KG1 (cell line): ENCODE data around the gene STX16.

Source experiments
- DNase-seq: peaks from one replicate; lab custom pipeline; 2025; lab: John Stamatoyannopoulos, UW

The STX16 gene

DNA sequence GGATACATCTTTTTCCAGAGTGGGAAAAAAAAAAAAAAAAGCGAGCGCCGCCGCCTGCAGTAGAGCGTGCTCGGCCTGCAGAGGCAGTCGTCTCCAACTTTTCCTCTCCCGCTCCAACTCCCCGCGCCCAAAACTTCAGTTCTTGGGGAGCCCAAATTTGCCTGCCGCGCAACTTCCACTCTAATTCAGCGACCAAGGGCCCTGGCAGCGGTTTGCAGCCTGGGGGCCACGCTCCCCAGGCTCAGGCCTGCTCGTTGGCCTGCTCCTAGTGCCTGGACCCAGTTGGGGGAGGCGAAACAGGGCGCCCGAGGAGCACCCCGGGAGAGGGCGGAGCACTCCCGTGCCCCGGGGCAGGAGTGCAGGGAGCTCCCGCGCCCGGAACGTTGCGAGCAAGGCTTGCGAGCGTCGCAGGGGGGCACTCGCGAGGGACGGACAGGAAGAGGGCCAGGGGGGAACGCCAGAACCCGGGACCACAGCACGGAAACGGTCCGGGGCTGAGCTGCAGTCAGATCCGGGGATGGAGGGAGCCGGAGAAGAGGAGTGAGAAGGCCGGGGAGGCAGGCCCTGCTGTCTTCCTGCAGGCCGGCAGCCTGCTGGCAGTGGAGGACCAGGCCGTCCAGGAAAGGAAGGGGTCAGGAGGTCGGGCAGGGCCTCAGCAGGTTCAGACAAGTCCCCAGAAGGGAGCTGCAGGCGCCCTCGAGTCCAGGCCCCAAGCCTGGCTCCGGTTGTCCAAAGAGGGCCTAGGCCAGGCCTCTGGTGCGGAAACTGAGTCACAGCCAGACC, at the start of gene STX16:
Gene STX16, plus strand, starts transcription at position 508 of the 783 bp plus-strand sequence. CDS start 724 bp downstream, outside the sequence.
- peak; percentile 74 for DNase-seq

DNA sequence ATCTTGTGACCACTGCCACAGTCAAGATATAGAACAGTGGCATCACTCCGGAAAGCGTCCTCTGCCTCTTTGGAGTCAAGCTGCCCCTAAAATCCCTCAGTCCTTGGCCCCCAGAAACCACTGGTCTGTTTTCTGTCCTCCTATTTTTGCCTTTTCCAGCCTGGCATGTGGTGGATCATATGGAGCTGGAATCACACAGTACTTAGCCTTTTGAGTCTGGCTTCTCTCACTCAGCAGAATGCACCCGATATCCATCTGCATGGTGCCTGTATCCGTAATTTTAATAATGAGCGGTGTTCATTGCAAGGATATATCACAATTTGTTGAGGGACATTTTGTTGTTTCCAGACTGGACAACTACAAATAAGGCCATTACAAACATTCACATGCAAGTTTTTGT, 49.0 kb upstream of the STX16 start:
- no peak for DNase-seq

GRCh38 chr20:58603721-58604120, 47.4 kb upstream of the STX16 start:
- no peak for DNase-seq

DNA sequence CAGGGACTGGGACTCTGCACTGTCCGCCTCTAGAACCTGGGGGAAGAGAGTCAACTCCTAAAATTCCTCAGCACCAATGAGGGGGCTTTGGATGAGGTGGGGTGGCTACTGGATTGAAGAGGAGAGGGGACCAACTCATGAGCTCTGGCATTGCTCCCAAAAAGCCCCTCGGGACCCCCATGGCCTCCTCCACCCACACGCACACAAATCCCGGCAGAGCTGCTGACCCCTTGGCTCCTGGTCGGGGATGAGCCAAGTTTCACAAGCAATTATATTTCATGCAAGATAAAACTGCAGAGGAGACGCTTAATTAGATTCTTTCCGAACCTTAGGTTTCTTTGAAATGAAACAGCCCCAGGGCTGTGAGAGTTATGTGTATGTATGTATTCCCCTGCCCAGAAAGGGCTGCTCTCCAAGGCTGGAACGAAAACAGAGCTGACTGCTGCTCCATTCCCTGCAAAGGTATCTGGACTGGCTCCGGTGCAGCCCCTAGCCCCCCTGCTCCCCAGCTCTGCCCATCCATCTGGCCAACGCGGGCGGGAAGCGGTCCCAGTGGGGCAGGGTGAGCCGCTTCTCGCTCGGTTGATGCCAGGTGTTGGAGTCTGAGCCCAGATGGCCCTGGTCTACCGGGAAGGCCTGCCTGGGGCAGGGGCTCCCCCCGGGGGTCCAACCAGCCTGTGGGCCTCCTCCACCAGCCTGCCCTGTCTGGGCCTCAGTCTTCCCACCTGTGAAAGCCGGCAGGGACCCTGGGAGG, 46.8 kb upstream of the STX16 start:
- no peak for DNase-seq

DNA sequence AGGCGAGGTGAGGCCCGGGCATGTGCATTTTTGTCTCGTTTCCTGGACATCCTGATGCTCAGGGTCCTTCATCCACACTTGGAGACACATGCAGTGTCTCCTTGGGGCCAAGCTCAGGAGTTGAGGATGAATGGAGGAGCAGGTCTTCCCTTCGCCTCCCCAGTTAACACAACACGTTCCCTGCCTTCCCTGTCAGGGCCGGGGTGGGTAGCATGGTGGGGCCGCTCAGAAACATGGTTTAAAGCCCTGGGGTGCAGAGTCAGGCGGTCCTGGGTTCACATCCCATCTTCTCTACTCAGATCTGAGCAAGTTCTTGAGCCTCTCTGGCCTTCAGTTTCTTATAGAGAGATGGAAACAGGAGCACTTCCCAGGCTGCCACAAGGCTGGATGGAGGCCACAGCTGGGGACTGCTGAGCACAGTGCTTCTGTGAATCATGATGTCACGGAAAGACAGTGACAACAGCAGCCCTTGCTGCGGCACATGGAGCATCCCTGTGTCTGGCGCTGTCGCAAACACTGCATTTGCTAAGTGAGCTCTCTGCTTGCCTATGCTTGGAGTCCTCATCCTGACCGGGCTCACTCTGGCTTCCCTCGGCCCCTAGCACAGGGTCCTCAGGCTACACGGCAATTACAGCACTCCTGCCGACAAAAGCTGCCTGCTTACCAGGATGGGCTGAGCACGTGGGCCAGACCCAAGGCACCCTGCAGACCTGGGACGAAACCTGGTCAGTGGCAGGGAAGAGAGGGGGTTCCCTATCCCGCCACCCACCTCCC, 45.6 kb upstream of the STX16 start:
- no peak for DNase-seq

DNA sequence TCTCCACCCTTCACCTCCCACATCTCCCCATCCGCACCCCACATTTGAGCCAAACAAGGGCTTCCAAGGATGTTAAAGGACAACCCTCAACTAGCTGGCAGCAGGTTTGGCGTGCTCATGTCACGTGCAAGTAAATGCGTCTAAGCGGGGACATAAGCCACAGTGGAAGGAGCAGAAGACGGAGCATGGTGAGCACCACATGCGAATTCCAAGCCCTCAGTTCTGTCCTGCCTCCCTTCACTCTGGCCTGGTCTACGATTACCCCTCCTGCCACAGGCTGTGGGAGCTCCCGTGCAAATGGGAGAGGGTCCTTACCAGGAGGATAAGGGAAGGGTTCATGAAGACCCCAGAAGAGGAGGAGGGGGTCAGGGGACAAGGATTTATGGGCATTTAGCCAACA, 44.9 kb upstream of the STX16 start:
- no peak for DNase-seq

GRCh38 chr20:58608096-58608840, 42.8 kb upstream of the STX16 start:
- DNase-seq: no peak

DNA sequence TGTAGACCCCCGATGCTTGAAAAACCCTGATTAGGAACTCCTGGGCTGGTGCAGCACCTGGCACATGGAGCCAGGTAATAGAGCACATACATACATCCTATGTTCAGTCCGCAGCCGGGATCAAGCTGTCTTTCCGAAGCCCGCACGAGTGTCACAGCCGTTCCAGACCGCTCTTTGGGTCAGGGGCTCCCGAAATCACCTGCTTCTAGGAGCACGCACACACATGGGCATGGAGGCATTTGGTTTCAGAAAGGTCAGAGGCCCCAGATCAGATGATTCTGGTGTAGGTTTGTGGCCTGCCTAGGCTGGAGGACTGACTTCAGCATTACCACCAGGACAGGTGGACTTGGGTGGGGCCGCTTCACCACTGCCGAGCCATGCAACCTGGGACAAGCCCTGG, 42.1 kb upstream of the STX16 start:
- DNase-seq: no peak

GRCh38 chr20:58610071-58610800, 40.8 kb upstream of the STX16 start:
- DNase-seq: no peak

DNA sequence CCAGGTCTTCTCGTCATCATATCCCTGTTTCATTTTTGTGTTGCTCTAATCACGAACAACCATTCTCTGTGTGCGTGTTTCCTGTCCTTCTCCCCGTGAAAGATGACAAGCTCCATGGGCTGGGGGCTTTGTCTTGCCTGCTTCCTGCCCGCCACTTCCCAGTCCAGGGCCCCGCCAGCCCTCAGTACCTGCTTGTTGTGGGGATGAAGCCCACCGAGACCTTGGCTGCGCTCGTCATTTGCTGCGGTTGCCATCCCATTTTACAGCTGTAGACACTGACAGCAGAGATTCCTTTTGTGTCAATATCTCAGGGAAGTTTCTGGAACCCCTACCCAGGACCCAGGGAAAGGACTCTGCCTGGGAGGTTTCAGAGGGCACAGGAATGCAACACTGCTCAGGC, 40.3 kb upstream of the STX16 start:
- no peak for DNase-seq

DNA sequence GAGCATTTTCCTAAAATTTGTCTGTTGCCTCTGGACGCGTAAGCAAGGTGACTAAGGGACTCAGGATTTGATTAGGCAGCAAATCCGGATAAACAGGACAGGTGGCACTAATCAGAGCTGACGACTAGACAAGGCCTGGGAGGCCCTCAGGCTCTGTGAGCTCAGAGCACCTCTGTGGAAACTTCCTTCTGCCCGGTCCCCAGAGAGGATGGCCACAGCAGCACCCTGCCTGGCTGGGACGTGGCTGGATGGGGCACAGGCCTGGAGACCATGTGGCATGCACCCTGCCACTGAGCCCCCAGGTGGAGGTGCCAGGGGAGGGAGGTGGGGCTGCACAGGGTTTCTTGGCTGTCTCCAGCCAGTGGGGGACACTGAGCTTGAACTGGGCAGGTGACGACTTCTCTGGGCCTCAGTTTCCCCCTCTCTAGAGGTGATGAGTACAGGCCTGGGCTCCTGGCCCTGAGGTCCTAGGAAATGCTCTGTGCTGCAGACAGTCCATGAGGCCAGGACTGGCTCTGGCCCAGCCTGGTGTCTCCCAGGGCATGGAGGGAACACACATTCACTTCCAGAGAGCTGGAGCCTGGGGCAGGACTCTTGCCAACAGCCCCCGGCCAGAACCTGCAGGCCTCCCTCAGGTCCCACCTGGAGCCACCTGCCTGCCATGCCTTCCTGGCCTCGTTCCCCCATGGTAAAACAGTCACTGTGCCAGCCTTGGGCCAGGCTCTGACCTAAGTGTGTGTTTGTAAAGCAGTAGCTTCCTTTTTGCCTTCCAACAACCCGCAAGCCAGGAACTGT, 39.6 kb upstream of the STX16 start:
- no peak for DNase-seq

DNA sequence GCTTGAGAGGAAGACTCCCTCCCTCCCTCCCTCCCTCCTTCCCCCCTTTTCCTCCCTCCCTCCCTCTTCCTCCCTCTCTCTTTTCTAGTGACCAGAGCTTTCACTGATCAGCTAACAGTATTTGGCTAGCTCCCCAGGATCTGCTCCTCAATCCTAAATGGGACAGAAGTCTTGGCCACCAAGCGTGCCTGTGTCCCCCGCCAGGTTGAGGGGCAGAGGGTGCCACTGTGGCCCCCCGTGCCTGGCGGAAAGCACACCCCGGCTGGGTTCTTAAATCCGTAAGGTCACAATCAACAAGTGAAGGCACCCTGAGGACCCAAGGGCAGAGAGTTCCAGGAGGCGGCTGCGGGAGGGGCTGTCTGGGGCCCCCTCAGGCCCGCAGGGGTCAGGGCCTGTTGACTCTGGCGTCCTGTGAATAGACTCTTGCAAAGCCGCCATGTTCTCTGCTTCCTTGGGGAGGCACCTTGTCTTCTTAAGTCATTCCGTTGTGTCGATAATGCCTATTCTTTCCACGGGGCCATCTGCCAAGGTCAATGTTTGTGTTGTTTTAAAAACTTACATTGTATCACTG, 38.9 kb upstream of the STX16 start:
- DNase-seq: no peak

DNA sequence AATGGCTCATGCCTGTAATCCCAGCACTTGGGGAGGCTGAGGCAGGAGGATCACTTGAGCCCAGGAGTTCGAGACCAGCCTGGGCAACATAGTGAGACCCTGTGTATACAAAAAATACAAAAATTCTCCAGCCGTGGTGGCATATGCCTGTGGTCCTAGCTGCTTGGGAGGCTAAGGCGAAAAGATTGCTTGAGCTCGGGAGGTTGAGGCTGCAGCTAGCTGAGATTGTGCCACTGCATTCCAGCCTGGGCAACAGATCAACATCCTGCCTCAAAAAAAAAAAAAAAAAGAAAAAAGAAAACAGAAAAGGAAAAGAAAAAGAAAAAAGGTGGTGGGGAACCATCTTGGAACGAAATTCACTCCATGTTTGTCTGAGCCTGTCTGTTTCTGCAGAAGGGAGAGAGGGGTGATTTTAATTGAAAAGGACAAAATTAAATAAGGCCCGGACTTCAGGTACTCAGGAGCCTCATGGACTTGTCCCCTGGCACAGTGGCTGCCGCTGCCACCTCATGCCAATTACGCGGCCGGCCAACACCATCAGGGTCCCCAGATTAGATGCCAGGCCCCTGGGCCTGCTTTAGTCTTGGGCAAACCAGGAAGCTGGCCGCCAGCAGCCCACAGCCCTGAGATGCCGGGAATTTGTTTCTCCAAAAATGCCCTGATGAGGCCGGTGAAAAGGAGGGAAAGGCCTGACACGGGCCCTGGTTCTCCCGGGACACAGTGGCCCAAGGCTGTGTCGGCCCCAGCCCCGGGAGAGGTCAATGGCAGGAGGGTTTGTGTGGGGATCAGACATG, 37.8 kb upstream of the STX16 start:
- no peak for DNase-seq

GRCh38 chr20:58614366-58614765, 36.7 kb upstream of the STX16 start:
- no peak for DNase-seq

DNA sequence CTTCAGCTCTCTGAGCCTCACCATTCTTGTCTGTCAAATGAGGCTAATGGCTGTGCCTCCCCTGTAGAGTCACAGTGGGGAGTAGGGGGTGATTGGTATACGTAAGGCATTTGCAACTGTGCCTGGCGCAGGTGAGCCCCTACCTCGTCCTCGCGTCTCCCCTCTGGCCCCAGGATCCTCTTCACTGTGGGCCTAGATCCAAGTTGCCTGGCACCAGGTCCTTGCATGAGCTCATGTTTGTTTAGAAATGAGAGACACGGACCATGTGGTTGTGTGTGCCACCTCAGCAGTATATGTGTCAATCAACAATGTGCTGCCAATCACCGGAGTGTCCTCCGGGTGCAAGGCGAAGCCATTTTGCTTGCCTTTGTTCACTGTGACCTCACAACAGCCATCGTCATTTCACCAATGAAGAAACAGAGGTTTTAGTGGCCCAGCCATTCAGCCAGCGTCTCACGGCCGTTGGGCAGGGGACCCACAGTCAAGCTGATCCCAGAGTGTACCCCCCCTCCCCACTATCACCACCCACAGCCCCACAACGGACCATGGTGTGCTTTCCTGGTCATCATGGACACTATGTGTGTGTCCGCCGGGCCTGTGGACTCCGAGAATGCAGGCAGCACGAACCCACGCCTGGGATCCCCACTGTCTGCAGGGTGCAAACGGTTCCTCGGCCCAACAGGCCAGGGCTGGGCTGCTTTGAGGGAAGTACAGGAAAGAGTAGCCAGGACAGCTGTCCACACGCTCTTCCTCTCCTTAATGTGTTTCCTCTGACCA, 35.9 kb upstream of the STX16 start:
- DNase-seq: no peak

DNA sequence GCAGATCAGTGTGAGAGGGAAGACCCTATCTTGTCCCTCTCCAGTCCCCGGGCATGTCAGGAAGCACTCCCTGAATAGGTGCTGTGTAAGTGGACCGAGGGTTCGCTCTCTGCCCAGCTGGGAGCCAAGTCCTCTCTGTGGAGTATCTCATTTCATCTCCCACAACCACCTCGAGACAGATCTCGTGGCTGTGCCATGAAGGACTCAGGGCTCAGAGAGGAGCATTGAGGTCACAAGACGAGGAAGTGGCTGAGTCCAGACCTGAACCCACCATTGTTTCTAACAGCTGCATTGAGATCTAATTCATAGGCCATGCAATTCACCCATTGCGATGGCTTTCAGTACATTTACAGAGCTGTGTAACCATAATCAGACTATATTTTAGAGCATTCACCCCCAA, 34.7 kb upstream of the STX16 start:
- DNase-seq: no peak

GRCh38 chr20:58617158-58617557, 33.9 kb upstream of the STX16 start:
- DNase-seq: no peak

- no peak for DNase-seq
Observed at GRCh38 chr20:58618351-58619076, 32.6 kb upstream of the STX16 start.
